Osteocyte (in vitro differentiated cells): ENCODE results near the gene LPGAT1. TPM values are rescaled to one million over a fixed set of nuclear protein-coding genes. Genes with fewer than 3 reads are reported as not detected.

Experiments used
- DNase-seq: peaks from one replicate; pipeline ENCODE4 v3.0.0; 2021; ENCODE audit warnings: mixed read lengths; ENCODE audit not compliant: unreplicated experiment; ENCODE audit errors: extremely low spot score
- H3K27ac Mint-ChIP-seq: one replicate; pipeline ENCODE4 v1.8.0; 2021; ENCODE audit warnings: mild to moderate bottlenecking, mixed read lengths; ENCODE audit not compliant: unreplicated experiment
- H3K27me3 Mint-ChIP-seq: one replicate; pipeline ENCODE4 v1.8.0; 2021; ENCODE audit warnings: mixed read lengths; ENCODE audit not compliant: unreplicated experiment
- H3K36me3 Mint-ChIP-seq: one replicate; pipeline ENCODE4 v1.8.0; 2021; ENCODE audit warnings: mixed read lengths; ENCODE audit not compliant: unreplicated experiment
- H3K4me1 Mint-ChIP-seq: one replicate; pipeline ENCODE4 v1.8.0; 2021; ENCODE audit warnings: mixed read lengths; ENCODE audit not compliant: unreplicated experiment
- H3K4me3 Mint-ChIP-seq: one replicate; pipeline ENCODE4 v1.8.0; 2021; ENCODE audit warnings: mild to moderate bottlenecking, moderate library complexity, mixed read lengths; ENCODE audit not compliant: unreplicated experiment
- H3K9me3 Mint-ChIP-seq: one replicate; pipeline ENCODE4 v1.8.0; 2021; ENCODE audit warnings: mixed read lengths; ENCODE audit not compliant: unreplicated experiment
- total RNA-seq: library from RNA; stranded (reverse); gene quantifications from 2 replicates; pipeline ENCODE4 v1.2.1, GENCODE V29; 2021
- TF ChIP-seq, protein P1 (sequence below): fragments of 200-600 bp; sonication (generic); IDR thresholded peaks from 2 replicates; pipeline ENCODE4 v1.5.0; 2021; ENCODE audit warnings: antibody characterized with exemption, mild to moderate bottlenecking, moderate library complexity

LPGAT1 gene
- total RNA-seq, 1 donor from 2014 or later: 51.3 TPM

GRCh38 chr1:211708926-211709325 is 121.6 kb downstream of the LPGAT1 start:
- no peaks in the 10 kb centered on the region for H3K36me3 Mint-ChIP-seq

GRCh38 chr1:211708006-211708405 is 122.6 kb downstream of the LPGAT1 start:
- TF ChIP-seq, protein P1, sequence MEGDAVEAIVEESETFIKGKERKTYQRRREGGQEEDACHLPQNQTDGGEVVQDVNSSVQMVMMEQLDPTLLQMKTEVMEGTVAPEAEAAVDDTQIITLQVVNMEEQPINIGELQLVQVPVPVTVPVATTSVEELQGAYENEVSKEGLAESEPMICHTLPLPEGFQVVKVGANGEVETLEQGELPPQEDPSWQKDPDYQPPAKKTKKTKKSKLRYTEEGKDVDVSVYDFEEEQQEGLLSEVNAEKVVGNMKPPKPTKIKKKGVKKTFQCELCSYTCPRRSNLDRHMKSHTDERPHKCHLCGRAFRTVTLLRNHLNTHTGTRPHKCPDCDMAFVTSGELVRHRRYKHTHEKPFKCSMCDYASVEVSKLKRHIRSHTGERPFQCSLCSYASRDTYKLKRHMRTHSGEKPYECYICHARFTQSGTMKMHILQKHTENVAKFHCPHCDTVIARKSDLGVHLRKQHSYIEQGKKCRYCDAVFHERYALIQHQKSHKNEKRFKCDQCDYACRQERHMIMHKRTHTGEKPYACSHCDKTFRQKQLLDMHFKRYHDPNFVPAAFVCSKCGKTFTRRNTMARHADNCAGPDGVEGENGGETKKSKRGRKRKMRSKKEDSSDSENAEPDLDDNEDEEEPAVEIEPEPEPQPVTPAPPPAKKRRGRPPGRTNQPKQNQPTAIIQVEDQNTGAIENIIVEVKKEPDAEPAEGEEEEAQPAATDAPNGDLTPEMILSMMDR: no peak
- Mint-ChIP-seq H3K9me3 (no peaks in the 10 kb centered on the region), H3K27ac (no peak overlapping the region), H3K36me3 (no peaks in the 10 kb centered on the region), H3K4me1 (peaks cover 6% of the 10 kb centered on the region), H3K4me3 (no peak overlapping the region), H3K27me3 (peaks cover 2% of the 10 kb centered on the region)
- DNase-seq: no peak

More at GRCh38 chr1:211708926-211709325, 121.6 kb downstream of the LPGAT1 start:
- TF ChIP-seq, protein P1: no peak
- Mint-ChIP-seq H3K27ac (no peak overlapping the region), H3K9me3 (no peaks in the 10 kb centered on the region), H3K4me1 (peaks cover 6% of the 10 kb centered on the region), H3K4me3 (no peak overlapping the region), H3K27me3 (no peaks in the 10 kb centered on the region)
- no peak for DNase-seq

- no peak overlapping the region for H3K27ac Mint-ChIP-seq
- H3K36me3 Mint-ChIP-seq: no peaks in the 10 kb centered on the region
- H3K4me3 Mint-ChIP-seq: no peak overlapping the region
- no peak for DNase-seq
- peaks cover 9% of the 10 kb centered on the region for H3K27me3 Mint-ChIP-seq
- H3K4me1 Mint-ChIP-seq: peaks cover 6% of the 10 kb centered on the region
- TF ChIP-seq, protein P1: no peak
- no peaks in the 10 kb centered on the region for H3K9me3 Mint-ChIP-seq
Observed at GRCh38 chr1:211705467-211706091, 125.0 kb downstream of the LPGAT1 start.

DNA sequence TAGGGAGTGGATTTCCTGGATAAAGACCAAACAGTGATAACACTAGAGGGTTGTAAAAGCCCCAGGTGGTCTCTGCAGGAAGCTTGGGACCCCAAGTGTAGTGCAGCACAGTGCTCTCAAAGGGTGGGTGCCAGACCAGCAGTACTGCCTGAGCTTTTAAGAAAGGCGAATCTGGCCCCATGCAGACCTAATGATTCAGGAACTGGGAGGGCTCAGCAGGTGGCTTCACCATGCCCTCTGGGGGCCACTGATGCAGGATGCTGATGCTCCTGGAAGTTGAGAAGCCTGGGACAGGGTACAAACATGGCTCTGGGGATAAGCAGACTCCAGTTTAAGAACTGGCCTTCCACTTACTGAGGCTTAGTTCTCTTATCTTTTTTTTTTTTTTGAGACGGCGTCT is 126.0 kb downstream of the LPGAT1 start:
- Mint-ChIP-seq H3K4me3 (no peak overlapping the region), H3K36me3 (no peaks in the 10 kb centered on the region), H3K4me1 (peaks cover 6% of the 10 kb centered on the region), H3K27ac (no peak overlapping the region), H3K27me3 (peaks cover 15% of the 10 kb centered on the region), H3K9me3 (no peaks in the 10 kb centered on the region)
- TF ChIP-seq, protein P1: no peak
- DNase-seq: no peak

DNA sequence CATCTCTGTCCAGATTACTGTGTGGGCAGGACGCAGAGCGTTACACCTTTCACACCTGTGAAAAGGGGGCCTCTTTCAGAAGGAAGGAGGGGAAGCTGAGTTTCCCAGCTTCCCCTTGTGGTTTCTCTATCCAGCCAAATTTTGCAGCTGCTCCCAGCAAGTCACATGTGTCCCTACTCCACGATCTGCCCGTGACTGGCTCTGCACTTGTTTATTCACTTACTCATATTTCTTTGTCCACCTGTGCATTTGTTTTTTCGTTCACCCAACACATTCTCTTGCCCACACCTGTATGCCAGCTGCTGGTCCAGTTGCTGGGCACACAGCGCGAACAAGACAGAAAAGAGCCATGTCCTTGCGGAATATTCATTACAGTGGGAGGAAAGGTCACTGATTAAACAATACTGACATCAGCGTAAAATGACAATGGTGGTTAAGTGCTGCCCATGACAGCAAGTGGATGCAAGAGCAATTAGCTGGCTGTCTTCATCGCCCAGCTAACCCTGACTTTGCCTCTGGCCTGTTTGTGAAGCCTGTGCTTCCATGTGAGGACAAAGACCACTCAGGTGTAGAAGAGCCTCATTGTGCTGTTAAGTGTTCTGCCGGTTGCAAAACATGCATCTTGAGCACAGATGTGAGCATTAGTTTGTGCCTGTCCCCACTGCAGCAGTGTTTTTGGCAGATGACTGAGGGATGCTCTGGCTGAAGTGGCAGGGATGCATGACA is 126.6 kb downstream of the LPGAT1 start:
- no peaks in the 10 kb centered on the region for H3K36me3 Mint-ChIP-seq
- no peak overlapping the region for H3K4me3 Mint-ChIP-seq
- H3K27me3 Mint-ChIP-seq: peaks cover 15% of the 10 kb centered on the region
- peaks cover 6% of the 10 kb centered on the region for H3K4me1 Mint-ChIP-seq
- TF ChIP-seq, protein P1: no peak
- no peak for DNase-seq
- no peak overlapping the region for H3K27ac Mint-ChIP-seq
- no peaks in the 10 kb centered on the region for H3K9me3 Mint-ChIP-seq
